ENCODE measurements around the gene ARFGAP2.

- no peak for TF ChIP-seq POLR2A (IDR thresholded peaks at IDR 0.05)
- TF ChIP-seq POLR2AphosphoS5 (IDR thresholded peaks at IDR 0.05) = no peak
- TF ChIP-seq, protein P1, sequence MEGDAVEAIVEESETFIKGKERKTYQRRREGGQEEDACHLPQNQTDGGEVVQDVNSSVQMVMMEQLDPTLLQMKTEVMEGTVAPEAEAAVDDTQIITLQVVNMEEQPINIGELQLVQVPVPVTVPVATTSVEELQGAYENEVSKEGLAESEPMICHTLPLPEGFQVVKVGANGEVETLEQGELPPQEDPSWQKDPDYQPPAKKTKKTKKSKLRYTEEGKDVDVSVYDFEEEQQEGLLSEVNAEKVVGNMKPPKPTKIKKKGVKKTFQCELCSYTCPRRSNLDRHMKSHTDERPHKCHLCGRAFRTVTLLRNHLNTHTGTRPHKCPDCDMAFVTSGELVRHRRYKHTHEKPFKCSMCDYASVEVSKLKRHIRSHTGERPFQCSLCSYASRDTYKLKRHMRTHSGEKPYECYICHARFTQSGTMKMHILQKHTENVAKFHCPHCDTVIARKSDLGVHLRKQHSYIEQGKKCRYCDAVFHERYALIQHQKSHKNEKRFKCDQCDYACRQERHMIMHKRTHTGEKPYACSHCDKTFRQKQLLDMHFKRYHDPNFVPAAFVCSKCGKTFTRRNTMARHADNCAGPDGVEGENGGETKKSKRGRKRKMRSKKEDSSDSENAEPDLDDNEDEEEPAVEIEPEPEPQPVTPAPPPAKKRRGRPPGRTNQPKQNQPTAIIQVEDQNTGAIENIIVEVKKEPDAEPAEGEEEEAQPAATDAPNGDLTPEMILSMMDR (IDR thresholded peaks at IDR 0.05 in 8 of 11, conservative IDR thresholded peaks at IDR 0.05 in 3 of 11) = no peak
Measured at GRCh38 chr11:47143322-47143721, 33.4 kb downstream of the ARFGAP2 start.
